GM18909 (cell line): ENCODE results near the gene TMEM208.

ENCODE experiments used
- ATAC-seq: cut with Tn5 transposase; IDR thresholded peaks from one replicate; pipeline ENCODE4 v1.9.1; 2021; ENCODE audit warnings: mild to moderate bottlenecking; ENCODE audit not compliant: unreplicated experiment, poor library complexity

The TMEM208 gene

DNA sequence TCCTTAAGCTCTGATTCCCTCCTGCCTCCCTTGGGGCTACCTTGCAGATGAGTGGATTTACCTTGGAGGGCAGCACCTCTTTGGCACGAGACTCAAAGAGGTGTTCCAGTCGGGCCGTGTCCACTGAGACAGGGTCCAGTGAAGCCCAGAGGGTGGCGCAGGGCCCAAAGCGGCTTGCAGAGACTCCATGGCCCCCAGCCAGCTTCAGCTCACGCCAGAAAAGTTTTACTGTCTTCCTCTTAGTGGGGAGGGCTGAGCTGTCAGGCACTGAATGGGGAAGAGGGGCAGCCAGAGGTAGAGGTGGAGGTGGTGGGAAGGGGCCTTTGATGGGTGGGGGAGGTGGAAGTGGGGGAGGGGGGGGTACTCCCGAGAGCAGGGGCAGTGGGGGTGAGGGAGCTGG lies 6.7 kb downstream of the TMEM208 start:
- no peak for ATAC-seq

DNA sequence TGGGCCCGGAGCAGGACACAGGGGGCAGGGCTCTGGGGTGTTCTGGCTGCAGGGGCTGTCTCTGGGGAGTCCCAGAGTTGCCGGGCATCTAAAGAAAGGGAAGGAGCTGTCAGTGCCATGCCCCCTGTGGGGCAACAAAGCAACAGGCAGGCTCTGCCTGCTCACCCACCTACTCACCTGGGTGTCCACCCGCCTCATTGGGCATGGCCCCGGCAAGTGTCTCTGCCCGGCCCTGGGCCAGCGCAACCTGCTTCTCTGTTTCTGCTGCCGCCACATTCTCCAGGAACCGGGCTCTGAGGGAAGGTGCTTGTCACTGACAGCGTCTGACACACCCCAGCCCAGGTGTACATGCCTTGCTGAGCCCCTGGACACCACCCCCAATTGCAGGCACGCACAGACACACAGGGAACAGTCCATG lies 7.3 kb downstream of the TMEM208 start:
- ATAC-seq: no peak

DNA sequence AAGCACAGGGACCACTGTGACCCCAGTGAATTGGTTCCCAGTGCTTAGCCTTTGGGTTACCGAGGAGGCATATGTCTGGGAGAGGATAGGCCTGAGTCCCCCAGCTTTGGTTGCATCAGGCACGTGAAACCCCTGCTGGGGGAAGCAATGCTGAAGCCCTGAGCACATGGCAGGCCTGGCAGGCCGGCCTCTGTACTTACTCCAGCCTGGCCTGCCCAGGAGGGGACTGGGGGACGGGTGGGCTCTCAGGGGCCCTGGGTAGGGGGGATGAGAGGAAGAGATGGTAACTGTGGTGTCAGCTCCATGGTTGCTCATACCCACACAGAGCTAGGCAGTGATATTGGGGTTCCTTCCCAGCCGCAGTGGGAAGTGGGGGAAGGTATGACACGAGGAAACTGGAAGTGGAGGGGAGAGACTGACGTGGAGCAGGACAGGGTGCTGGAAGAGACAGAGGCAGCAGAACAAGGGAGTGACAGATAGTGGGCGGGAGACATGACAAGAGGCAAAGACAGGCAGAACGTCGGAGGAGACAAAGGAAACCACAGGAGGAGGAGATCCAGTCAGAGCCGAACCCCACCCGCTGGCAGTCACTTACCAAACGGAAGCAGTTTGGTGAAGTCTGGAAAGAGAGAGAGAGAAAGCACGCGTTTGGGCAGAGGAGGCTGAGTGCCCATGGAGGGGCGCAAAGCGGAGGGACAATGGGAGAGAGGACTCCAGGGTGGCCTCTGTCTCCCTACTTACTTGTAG lies 9.1 kb downstream of the TMEM208 start:
- ATAC-seq: no peak

DNA sequence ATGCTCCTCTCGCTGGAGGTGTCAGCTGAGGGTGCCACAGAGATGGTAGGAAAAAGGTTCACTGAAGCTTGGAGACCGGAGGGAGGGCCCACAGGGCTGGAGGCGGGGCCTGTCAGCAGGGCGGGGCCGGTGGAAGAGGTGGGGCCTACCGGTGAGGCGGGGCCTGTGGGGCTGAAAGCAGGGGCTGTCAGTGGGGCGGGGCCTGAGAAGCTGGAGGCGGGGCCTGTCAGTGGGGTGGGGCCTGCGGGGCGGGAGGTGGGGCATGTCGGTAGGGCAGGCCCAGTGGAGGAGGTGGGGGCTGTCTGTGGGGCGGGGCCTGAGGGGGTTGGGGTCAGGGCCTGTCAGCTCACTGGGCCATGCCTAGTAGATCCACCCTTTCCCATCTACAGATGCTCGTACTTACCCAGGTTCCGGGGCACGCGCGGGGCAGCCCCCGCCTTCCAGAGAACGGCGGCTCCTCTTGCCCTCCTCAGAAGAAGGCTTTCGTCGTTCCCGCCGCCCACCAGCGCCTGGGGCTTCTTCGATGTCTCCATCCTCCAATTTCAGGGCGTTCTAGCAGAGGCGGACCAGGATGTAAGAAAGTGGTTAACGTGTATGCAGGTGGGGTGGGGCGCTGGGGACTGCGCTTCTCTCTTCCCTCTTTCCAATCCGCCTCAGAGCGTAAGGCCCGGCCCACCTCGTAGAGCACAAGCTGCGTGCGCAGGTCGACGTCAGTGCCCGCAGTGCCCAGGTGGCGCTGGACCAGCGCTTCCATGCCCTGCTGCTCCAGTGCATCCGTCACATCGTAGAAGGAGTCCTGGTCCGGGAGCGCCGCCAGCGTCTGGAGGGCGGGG lies 9.8 kb downstream of the TMEM208 start:
- peak; percentile 54 for ATAC-seq

DNA sequence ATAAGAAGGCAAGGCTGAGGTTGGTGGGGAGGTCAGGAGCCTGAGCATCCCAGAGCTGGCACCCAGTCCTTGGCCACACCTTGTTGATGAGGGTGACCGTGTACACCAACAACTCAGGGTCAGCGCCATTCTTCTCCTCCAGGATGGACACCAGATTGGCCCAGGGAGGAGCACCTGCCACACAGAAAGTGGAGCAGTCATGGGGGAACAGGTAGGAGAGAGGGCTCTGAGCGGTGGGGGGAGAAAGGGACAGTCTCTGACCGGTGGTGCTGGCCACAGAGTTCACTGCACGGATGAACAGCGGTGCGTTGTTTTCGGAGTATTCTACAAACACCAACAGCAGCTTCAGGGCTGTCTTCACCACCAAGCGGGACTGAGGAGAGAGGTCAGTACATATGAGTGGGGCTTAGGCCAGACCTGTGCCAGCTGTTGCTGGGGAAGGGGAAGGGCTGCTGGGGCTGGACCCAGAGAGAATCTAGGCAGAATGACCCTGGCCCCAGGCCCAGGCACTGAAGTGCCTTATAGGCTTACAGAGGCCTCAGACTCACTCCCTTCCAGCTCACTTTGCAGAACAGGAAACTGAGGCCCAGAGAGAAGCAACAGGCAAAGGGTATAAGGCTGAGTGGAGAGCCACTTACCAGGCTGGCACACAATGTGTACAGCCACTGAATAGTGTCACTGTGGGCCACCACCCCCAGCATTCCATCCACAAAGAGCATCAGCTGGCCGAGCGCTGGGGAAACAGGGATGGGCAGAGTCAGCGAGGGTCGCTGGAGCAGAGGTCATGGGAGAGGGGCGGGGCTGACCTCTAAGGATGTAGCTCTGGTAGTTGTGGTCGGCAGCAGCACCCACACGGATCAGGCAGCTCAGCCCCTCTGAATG lies 10.7 kb downstream of the TMEM208 start:
- ATAC-seq: no peak

DNA sequence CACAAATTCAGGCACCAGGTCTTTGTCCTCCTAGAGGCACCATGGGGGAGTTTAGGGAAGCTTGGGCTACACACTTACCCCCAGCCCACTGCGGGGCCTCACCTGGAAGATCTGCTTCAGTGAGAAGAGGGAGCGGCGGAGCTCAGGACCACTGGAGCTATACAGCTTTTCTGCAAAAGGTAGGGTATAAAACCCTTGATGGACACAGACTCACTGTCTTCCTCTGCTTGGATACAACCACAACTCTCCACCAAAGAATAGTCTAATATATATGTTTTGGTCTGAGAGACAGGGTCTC lies 11.3 kb downstream of the TMEM208 start:
- no peak for ATAC-seq

DNA sequence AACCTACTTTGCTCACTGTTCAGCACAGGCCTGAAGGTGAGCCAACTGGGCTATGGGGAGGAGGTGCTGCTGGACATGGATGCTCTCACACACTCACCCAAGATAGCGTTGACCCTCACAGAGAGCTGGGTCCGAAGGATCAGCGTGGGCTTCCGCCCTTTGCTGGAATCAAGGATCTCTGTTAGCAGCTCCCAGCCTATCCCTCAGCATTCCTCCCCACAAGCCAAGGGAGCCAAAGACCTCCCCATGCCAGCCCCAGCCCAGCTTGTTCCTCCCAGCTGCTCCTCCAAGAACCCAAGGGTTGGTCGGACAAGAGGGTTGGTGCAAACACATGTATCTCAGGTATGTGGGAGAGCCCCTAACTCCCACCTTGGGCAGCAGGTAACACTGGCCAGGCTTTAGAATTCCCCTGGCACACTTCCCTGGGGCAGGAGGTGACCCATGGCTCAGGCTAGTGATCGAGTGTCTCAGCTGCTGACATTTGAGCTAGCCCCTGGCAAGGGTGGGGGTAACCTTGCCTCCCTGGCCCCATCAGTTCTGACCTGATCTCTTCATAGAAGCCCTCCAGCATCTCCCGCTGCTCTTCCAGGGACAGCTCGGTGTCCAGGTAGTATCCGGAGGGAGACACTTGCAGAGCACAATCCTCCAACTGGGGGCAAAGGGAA lies 12.0 kb downstream of the TMEM208 start:
- no peak for ATAC-seq

DNA sequence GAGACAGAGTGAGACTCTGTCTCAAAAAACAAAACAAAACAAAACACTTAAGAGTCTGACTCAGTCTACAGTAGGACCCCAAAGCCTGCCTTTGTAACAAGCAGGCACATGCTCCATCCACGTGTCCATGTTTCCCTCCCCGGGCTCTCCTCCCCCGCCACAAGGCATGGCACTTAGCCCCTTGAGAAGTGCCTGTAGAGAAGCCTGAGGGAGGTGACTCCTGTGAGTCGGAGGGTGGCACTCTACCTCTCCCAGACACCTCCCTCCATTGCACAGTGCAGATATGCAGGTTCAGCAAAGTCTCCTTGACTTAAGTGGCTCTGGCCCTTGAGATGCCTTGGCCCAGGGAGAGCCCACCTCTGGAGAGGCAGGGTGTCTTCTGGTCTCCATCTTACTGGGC lies 13.6 kb downstream of the TMEM208 start:
- ATAC-seq: no peak

DNA sequence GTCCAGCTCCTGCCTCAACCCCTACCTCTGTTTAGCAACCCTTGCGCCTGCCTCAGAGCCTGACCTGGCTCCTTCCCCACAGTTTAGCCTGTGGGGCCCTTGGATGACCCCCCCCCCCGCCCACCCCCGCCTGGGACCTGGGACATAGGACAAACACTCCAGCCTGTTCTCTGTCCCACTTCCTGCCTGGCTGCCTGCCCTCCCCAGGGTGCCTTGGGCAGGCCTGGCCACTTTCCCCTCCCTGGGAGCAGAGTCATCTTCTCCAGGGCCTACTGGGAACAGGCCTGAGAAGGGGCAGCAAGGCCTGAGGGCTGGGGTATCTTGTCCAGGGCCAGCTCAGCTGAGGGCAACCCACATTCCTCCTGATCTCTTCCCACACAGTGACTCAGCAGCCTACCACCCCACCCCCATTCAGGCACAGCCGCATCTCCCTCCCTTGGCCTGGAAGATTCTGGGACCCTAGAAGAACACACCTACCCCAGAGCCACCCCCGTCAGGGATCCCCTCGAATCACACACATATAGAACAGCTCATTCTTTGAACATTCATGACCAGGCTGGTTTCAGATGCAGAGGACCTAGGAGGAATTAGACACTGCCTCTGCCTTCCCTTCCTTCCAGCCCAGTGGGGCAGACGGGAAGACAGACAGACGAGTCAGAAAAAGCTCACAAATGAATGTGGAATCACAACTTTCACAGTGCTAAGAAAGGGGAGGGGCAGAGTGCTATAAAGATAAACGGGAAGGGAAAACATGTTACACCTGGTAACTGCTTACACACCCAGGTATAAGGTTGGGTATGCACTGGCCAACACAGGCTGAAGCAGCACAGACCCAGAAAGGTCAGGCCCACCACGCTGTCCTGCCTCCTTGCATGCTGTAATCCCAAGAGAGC lies 14.3 kb downstream of the TMEM208 start:
- no peak for ATAC-seq

DNA sequence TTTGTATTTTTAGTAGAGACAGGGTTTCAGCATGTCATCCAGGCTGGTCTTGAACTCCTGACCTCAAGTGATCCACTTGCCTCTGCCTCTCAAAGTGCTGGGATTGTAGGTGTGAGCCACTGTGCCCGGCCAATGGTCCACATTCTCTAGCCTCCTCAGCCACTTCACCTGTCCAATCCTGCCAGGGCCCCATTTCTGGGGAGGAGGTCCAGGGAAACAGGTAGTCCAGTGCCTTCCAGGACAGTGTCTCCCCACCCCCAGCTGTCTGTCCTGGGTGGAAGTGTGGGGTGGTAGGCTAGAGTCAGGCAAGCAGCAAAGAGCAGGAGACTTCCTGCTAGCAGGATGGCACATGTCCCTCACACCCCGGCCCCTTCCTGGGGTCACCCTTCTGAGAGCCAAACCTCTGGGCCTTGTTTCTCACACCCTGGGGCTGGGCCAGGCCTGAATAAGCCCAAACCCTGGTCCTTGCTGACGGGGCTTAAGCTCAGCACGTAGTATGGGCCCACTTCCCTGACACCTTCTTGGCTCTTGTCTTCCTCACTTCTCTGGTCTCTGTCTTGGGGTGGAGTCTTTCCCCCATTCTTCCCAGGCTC lies 15.3 kb downstream of the TMEM208 start:
- ATAC-seq: no peak

DNA sequence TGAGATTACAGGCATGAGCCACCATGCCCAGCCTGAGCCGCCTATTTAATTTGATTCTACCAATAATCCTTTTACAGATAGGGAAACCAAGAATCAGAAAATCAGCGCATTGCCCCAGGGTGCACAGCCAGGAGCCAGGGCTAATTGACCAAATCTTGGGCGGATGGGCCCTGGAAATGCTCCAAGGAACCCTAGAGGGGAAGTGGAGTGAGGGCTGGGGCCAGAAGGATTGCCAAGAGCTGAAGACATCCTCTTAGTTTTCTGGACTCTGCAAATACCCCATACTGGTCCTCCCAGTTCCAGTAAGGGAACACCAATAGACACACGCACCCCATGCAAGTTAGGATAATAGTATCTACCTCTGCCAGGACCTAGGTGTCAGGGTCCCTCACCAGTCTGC lies 16.6 kb downstream of the TMEM208 start:
- no peak for ATAC-seq

DNA sequence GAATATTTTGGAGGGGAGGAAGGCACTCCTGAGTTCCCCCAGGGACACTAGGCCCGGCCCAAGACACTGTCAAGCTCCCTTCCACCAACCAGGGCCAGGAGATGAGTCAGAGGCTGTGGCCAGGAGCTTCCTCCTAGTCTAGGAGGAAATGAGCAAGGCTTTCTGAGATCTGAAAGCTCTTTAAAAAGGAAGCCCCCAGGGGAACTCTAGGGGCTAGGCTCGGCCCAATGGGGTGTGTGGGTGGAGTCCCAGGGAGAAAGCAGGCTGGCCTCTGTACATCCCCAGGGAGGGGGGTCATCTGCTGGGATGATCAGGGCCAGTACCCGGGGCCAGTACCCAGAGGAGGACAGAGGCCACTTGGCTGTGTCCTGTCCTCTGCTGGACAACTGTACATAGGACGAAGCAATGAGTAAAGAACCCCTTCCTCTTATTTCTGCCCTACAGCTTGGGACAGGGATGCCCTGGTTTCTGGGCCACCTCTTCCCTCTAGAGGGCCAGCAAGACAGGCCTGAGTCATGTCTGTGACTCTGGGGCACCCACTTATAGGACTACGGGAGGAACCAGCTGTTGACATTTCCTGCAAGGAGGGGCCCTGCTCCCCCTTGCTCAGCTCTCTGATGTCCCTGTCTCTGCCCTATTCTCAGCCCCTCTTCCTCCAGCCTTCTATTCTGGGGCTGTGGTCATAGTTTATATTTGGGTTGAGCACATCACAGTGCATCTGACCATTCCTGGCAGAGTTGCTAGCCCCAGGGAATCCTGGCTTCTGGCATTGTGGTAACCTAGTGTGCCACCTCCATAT lies 17.7 kb downstream of the TMEM208 start:
- ATAC-seq: peak; percentile 54

DNA sequence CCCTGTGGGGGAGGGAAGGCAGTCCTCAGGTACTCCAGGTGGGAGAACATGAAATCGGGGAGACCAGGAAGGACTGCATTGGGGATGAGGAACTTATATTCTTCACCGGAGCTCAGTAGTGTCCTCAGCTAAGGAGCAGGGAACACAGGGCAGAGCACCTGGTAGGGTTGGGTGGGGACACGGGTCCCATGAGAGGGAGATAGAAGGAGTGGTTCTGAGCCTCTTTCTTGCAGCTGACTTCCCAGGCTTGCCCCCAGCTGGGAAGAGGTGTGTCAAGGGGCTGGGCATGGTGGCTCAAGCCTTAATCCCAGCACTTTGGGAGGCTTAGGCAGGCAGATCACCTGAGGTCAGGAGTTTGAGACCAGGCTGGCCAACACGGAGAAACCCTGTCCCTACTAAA lies 18.3 kb downstream of the TMEM208 start:
- no peak for ATAC-seq

DNA sequence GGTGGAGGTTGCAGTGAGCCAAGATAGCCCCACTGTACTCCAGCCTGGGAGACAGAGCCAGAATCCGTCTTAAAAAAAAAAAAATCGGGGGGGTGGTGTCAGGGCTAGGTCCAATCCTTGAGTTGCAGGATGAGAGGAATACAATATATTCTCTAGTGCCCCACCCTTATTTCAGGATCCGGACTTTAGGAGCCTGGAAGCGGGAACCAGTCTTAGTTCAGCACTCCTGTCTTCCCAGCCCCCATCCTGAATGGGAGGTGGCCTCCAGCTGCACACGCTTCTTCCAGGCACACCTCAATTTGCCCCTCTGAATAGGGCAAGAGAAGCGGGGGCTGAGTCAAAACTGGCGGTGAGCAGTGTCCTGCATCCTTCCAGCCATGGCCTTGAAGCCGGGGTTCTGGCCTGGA lies 18.7 kb downstream of the TMEM208 start:
- ATAC-seq: no peak

DNA sequence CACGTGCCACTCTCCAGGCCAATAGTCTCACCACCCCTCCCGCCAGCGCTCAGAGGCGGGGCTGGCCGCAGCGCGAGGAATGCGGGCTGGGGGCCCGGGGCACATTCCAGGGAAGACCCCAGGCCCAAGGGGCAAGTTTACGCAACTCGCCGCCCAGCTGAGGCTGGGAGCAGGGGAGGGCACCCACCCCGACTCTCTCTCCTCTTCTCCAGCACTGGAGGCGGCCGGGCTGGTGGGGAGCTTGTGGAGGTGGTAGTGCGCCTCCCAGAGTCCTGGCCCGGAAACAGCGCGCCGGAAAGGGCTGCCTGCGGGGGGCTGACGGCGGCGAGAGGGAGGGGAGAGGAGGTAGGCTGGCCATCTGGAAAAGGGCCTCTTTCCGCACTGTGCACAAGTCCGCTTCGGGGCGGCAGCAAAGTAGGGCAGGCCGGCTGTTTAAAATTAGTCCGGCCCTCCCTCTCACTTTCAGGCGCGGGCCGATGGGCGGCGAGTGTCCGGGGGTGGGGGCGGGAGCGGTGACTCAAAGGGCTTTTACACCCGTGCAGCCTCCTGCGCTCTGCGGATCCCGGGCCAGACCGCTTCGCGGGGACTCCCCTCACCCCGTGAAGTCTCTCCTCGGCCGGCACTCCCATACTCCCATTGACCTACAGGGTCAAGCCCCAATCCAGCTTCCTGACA lies 19.3 kb downstream of the TMEM208 start:
- ATAC-seq: peak; percentile 25

DNA sequence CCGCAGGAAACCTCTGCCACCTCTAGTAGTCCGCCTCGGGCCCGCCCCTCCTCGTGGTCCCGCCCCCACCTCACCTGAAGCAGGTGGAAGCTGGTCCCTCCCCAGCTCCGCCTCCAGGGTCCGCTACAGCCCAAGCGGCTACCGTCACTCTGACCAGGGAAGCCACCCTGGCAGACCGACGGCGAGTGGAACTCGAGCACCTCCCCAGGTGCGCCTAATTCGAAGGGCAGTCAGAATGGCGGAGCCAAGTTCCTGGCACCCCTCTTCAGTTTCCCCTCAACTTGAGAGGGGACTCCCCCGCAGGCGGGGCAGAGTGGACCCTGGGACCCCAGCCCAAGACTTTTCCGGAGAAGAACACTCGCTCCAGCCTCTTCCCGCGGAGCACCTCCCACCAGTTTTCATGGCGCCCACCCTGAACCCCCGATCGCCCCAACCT lies 19.8 kb downstream of the TMEM208 start:
- peak; percentile 2 for ATAC-seq

DNA sequence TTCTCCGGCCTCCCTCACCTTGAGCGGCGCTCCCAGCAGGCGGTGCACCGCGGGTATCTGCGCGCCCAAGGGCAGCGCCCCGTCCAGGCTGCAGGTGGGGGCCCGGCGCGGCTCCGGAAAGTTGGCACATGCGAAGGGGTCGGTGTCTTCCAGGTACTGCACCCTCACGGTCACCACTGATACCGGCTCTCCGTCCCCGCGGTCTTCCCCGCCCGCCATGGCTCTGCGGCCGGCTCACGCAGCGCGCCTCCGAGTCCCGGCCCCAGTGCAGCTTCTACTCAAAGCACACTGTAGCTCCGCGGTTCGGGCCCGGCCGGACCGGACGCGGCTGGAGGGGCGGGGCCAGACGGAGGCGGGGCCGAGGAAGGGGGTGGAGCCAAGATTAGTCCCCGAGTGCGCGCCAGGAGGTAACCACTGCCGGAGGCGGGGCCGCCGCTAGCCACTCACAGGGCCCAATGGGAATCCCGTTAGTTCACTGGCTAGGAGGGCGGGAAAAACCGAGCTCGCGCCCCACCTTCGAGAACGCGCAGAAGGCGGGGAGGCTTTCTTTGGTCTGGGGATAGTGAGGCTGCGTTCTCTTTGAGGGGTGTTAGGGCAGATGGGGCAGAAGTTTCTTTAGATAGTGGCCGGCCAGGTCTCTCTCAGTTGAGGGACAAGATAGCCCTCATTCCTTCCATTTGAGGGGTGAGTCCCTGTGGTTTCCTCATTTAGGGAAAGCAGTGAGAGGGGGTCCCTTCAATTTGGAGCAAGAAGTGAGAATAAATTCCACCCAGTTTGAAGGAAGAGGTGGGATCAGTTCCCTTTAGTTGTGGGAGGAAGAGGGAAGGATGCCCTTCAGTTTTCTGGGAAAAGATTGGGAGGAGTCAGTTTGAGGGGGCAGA lies 20.5 kb downstream of the TMEM208 start, which contains the start of gene FHOD1:
Gene FHOD1, minus strand, starts transcription at position 290 of the 881 bp plus-strand sequence. Its CDS starts 71 bp downstream, at position 219.
- peak; percentile 60 for ATAC-seq
